Testis (tissue), 3 donors: ENCODE data around the gene PRKG1. TPM values are rescaled to one million over a fixed set of nuclear protein-coding genes. Genes with fewer than 3 reads are reported as not detected.

ENCODE experiments used
- DNase-seq: peaks from one replicate; pipeline ENCODE4 v3.0.0-alpha.2; 2019
- H3K27ac ChIP-seq, 2 donors: fragments of 200-600 bp; sonication (generic); one replicate each; pipeline ENCODE4 v1.5.1; 2019
- H3K27me3 ChIP-seq: fragments of 200-600 bp; sonication (generic); one replicate; pipeline ENCODE4 v1.5.1; 2019
- H3K36me3 ChIP-seq: fragments of 200-600 bp; sonication (generic); one replicate; pipeline ENCODE4 v1.5.1; 2017; ENCODE audit warnings: low read depth; ENCODE audit errors: missing control alignments
- H3K4me1 ChIP-seq: fragments of 200-600 bp; sonication (generic); one replicate; pipeline ENCODE4 v1.5.1; 2019
- H3K4me3 ChIP-seq, 2 donors: fragments of 200-600 bp; sonication (generic); one replicate each; pipeline ENCODE4 v1.5.1; 2017 to 2019
- H3K9me3 ChIP-seq: fragments of 200-600 bp; sonication (generic); one replicate; pipeline ENCODE4 v1.5.1; 2017
- CTCF ChIP-seq, 3 experiments: fragments of 450-650 bp in 2 of 3; fragments of 200-600 bp in 1 of 3; sonication (generic) in 1 of 3; IDR thresholded peaks; one replicate each; pipeline ENCODE4 v1.5.1; 2016 to 2019; ENCODE audit warnings: antibody characterized with exemption in 3 of 3, mild to moderate bottlenecking in 2 of 3, moderate library complexity in 1 of 3
- POLR2A ChIP-seq: fragments of 450-650 bp; IDR thresholded peaks from one replicate; pipeline ENCODE4 v1.6.1; 2017; ENCODE audit warnings: antibody characterized with exemption, mild to moderate bottlenecking, moderate library complexity
- WGBS, 2 donors: methylation state at CpG; one replicate each; pipeline ENCODE4 v1.1.5; 2018; 5-methylcytosine and 5-hydroxymethylcytosine counted together
- intact Hi-C: fragments of 100-400 bp; cut with DNase I; formaldehyde crosslinking; loops from one replicate; pipeline ENCODE4 v1.15.1; 2023; ENCODE audit warnings: low total_unique reads
- polyA plus RNA-seq: library from polyadenylated mRNA; stranded (reverse); fragments of 350-450 nt; fragmentation: Illumina TruSeq; extraction: RNeasy Lipid Tissue Mini Kit (QIAGEN cat#74804); gene quantifications from one replicate; pipeline ENCODE4 v1.2.3, GENCODE V29; 2014; ENCODE audit warnings: low read depth, low replicate concordance; ENCODE audit not compliant: insufficient read depth
- total RNA-seq, 2 donors: library from RNA; depleted of rRNA; stranded (reverse); fragments of >200 nt; gene quantifications; one replicate each; pipeline ENCODE4 v1.2.3, GENCODE V29; 2016

Gene PRKG1
- total and polyA plus RNA-seq, 3 donors from 2014 or later, result 6.3 to 15.3 (median 12.5) TPM

GRCh38 chr10:52098130-52098529 is 1023.8 kb downstream of the PRKG1 start:
- intact Hi-C loops, result no loop called here
- 86 to 95% methylated on average over 1 of the region's 1 CpG for WGBS, 2 donors
- no peak for DNase-seq

GRCh38 chr10:52099026-52099600 is 1024.8 kb downstream of the PRKG1 start:
- TF ChIP-seq POLR2A (no peak), CTCF (IDR thresholded peaks at IDR 0.05) (no peak)
- H3K36me3 ChIP-seq, result no peaks in the 10 kb centered on the region
- H3K4me1 ChIP-seq, result no peaks in the 10 kb centered on the region
- DNase-seq, result no peak
- WGBS, 2 donors, result 79 to 86% methylated on average over 5 of the region's 5 CpGs
- intact Hi-C loops, result no loop called here
- no peak overlapping the region for H3K4me3 ChIP-seq
- no peaks in the 10 kb centered on the region for H3K27me3 ChIP-seq
- H3K27ac ChIP-seq, result no peak overlapping the region
- H3K9me3 ChIP-seq, result no peaks in the 10 kb centered on the region

More at GRCh38 chr10:52098130-52098529, 1023.8 kb downstream of the PRKG1 start:
- Histone ChIP-seq H3K27ac (no peak overlapping the region), H3K36me3 (no peaks in the 10 kb centered on the region), H3K4me1 (no peaks in the 10 kb centered on the region), H3K9me3 (no peaks in the 10 kb centered on the region), H3K27me3 (no peaks in the 10 kb centered on the region), H3K4me3 (no peak overlapping the region)
- TF ChIP-seq CTCF (IDR thresholded peaks at IDR 0.05), result no peak

- H3K27me3 ChIP-seq, result no peaks in the 10 kb centered on the region
- H3K36me3 ChIP-seq, result no peaks in the 10 kb centered on the region
- no peak overlapping the region for H3K27ac ChIP-seq
- WGBS, 2 donors, result 67 to 73% methylated on average over 6 of the region's 6 CpGs
- DNase-seq, result no peak
- TF ChIP-seq POLR2A, result no peak
- no peak for TF ChIP-seq CTCF (IDR thresholded peaks at IDR 0.05)
- H3K4me3 ChIP-seq, result no peak overlapping the region
- intact Hi-C loops, result no loop called here
- H3K4me1 ChIP-seq, result no peaks in the 10 kb centered on the region
- H3K9me3 ChIP-seq, result no peaks in the 10 kb centered on the region
Measured at GRCh38 chr10:52100011-52100547, 1025.8 kb downstream of the PRKG1 start.

GRCh38 chr10:52105301-52105700 is 1031.0 kb downstream of the PRKG1 start:
- no peak for DNase-seq
- WGBS, 2 donors, result 94 to 95% methylated on average over 9 of the region's 9 CpGs
- TF ChIP-seq CTCF (IDR thresholded peaks at IDR 0.05), result no peak
- no peak for TF ChIP-seq POLR2A

GRCh38 chr10:52106011-52106410 is 1031.7 kb downstream of the PRKG1 start:
- DNase-seq, result no peak
- Histone ChIP-seq H3K4me1 (no peaks in the 10 kb centered on the region), H3K9me3 (no peaks in the 10 kb centered on the region), H3K36me3 (no peaks in the 10 kb centered on the region), H3K27me3 (no peaks in the 10 kb centered on the region), H3K27ac (no peak overlapping the region), H3K4me3 (no peak overlapping the region)
- intact Hi-C loops, result no loop called here
- TF ChIP-seq CTCF (IDR thresholded peaks at IDR 0.05), result no peak
- no peak for TF ChIP-seq POLR2A
- 45 to 69% methylated on average over 4 of the region's 4 CpGs for WGBS, 2 donors

More at GRCh38 chr10:52105301-52105700, 1031.0 kb downstream of the PRKG1 start:
- Histone ChIP-seq H3K36me3 (no peaks in the 10 kb centered on the region), H3K4me3 (no peak overlapping the region), H3K4me1 (no peaks in the 10 kb centered on the region), H3K27me3 (no peaks in the 10 kb centered on the region), H3K27ac (no peak overlapping the region), H3K9me3 (no peaks in the 10 kb centered on the region)
- intact Hi-C loops, result no loop called here
